Neural progenitor cell (in vitro differentiated cells): ENCODE measurements around the gene TMPRSS6.

Source experiments
- EZH2phosphoT487 ChIP-seq: fragments of 200-600 bp; sonication (generic); IDR thresholded peaks from 2 replicates; pipeline ENCODE4 v1.6.1; 2017; ENCODE audit warnings: antibody characterized with exemption
- TF ChIP-seq, protein P1 (sequence below): fragments of 200-600 bp; sonication (generic); IDR thresholded peaks from 2 replicates; pipeline ENCODE4 v1.5.1; 2017; ENCODE audit warnings: antibody characterized with exemption, mild to moderate bottlenecking

DNA sequence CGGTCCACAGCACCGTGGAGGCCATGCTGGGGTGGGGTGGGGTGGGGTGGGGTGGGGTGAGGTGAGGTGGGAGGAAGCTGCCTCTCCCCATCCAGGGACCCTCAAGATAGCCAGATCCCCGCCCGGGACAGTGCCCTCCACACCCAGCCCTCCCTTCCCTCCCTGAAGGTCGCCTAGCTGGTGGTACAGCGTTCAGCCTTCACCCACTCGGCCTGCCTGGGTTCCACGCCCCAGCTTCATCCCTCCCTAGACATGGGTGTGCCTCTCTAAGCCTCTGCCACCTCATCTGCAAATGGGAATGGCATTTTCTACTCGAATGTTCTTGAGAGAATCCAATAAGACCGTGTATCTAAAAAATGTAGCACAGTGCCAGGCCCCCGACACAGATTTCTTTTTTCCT, 40.2 kb downstream of the TMPRSS6 start:
- TF ChIP-seq, protein P1, sequence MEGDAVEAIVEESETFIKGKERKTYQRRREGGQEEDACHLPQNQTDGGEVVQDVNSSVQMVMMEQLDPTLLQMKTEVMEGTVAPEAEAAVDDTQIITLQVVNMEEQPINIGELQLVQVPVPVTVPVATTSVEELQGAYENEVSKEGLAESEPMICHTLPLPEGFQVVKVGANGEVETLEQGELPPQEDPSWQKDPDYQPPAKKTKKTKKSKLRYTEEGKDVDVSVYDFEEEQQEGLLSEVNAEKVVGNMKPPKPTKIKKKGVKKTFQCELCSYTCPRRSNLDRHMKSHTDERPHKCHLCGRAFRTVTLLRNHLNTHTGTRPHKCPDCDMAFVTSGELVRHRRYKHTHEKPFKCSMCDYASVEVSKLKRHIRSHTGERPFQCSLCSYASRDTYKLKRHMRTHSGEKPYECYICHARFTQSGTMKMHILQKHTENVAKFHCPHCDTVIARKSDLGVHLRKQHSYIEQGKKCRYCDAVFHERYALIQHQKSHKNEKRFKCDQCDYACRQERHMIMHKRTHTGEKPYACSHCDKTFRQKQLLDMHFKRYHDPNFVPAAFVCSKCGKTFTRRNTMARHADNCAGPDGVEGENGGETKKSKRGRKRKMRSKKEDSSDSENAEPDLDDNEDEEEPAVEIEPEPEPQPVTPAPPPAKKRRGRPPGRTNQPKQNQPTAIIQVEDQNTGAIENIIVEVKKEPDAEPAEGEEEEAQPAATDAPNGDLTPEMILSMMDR, result no peak
- TF ChIP-seq EZH2phosphoT487, result no peak
